Measurements from ENCODE around the gene GALNTL6. TPM values are rescaled to one million over a fixed set of nuclear protein-coding genes. Genes with fewer than 3 reads are reported as not detected.

The GALNTL6 gene
- total RNA-seq, 1 donor from 2014 or later: not detected

DNA sequence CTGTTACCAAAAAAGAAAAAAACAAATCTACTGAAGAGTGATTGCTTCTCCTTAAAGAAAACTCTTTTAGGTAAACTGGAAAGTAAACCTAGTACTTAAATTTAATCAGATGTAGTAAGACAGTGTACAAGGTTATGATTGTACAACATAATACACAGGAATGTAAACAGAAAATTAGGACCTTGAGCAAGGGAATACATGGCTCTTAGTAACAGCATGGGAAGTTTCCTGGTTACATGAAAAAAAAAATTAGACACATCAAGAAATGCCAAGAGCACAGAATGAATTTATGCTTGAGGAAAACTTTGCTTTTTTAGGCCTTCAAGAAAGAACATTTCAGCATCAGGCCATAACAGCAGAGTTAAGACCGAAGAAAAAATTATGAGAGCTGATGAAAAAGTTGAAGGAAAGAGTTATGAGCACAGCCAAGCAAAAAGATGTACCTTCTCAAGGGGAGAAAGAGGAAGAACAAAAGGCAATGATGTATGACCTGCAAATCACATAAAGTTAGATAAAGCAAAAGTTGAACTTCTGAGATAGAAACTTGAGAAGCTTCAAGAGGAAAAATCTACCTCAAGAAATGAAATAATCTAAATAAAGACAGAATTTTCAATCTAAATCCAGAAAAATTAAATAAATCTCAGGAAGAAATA is 311.6 kb downstream of the GALNTL6 start:
- TF ChIP-seq, protein P1, sequence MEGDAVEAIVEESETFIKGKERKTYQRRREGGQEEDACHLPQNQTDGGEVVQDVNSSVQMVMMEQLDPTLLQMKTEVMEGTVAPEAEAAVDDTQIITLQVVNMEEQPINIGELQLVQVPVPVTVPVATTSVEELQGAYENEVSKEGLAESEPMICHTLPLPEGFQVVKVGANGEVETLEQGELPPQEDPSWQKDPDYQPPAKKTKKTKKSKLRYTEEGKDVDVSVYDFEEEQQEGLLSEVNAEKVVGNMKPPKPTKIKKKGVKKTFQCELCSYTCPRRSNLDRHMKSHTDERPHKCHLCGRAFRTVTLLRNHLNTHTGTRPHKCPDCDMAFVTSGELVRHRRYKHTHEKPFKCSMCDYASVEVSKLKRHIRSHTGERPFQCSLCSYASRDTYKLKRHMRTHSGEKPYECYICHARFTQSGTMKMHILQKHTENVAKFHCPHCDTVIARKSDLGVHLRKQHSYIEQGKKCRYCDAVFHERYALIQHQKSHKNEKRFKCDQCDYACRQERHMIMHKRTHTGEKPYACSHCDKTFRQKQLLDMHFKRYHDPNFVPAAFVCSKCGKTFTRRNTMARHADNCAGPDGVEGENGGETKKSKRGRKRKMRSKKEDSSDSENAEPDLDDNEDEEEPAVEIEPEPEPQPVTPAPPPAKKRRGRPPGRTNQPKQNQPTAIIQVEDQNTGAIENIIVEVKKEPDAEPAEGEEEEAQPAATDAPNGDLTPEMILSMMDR (IDR thresholded peaks at IDR 0.05; ENCODE audit: borderline replicate concordance): no peak
- Histone ChIP-seq H3K27ac (replicated peaks) (no peak overlapping the region), H3K27me3 (ENCODE audit: low read depth) (no peaks in the 10 kb centered on the region), H3K4me1 (no peaks in the 10 kb centered on the region), H3K4me3 (no peak overlapping the region), H3K36me3 (no peaks in the 10 kb centered on the region), H3K9me3 (replicated peaks) (no peaks in the 10 kb centered on the region)
- intact Hi-C loops (cut with micrococcal nuclease): no loop called here
- DNase-seq: no peak

DNA sequence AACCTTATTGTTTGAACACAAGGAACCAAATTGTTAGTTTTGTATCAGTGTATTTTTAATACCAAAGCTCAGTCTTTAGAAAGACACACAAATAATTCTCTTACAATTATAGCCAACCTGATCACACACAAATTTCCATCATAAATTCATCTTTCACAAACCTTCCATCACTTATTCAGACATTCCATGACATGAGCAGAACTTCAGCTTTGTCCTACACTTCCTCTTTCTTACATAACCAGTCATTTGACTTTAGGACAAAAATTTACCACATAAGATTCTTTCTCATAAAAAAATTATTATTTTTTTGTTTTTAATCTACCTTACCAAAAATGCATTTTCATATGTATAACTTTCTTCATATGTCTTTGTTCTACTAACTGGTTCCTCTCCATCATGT is 312.2 kb downstream of the GALNTL6 start:
- Histone ChIP-seq H3K4me1 (no peaks in the 10 kb centered on the region), H3K9me3 (replicated peaks) (no peaks in the 10 kb centered on the region), H3K27me3 (ENCODE audit: low read depth) (no peaks in the 10 kb centered on the region), H3K4me3 (no peak overlapping the region), H3K27ac (replicated peaks) (no peak overlapping the region), H3K36me3 (no peaks in the 10 kb centered on the region)
- intact Hi-C loops (cut with micrococcal nuclease): no loop called here
- TF ChIP-seq, protein P1 (IDR thresholded peaks at IDR 0.05; ENCODE audit: borderline replicate concordance): no peak
- no peak for DNase-seq

DNA sequence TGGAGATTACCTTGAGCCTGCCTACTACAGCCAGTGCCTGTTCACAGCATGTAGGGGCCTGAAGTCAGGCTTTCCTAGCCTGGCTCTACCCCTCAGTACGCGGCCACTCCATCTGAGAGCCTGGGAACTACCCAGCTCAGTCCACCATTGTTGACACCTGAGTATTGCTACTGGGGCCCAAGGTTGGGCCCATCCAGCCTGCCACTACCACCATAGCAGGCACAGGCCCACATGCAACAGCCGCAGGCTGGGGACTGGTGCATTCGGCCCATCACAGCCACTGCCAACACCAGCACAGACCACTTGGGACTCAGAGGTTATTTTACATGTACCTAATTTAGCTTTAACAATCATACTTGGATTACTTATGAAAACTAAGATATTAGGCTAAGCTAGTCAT is 314.0 kb downstream of the GALNTL6 start:
- H3K27ac ChIP-seq (replicated peaks): no peak overlapping the region
- H3K4me3 ChIP-seq: no peak overlapping the region
- TF ChIP-seq, protein P1 (IDR thresholded peaks at IDR 0.05; ENCODE audit: borderline replicate concordance): no peak
- no peaks in the 10 kb centered on the region for H3K36me3 ChIP-seq
- no peaks in the 10 kb centered on the region for H3K4me1 ChIP-seq
- no peaks in the 10 kb centered on the region for H3K9me3 ChIP-seq (replicated peaks)
- no peaks in the 10 kb centered on the region for H3K27me3 ChIP-seq (ENCODE audit: low read depth)
- no peak for DNase-seq
- intact Hi-C loops (cut with micrococcal nuclease): no loop called here

DNA sequence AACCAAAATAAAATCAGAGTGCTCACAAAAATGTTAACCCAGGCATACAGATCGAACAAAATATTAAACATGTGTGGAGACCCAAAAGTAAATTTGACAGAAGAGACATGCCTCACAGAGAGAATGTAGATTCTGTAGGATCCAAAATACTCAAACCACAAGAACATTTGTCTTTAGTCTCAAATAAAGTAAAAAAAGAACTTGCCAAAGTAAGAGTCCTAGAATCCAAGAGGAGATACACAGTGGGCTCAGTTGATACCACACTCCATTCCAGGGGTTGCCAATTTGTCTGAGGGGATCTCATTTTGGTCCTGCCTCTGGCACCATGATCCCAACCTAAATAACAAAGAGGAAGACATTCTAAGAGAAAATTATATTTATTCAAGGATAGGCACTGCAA is 316.4 kb downstream of the GALNTL6 start:
- H3K9me3 ChIP-seq (replicated peaks): no peaks in the 10 kb centered on the region
- no peaks in the 10 kb centered on the region for H3K36me3 ChIP-seq
- no peak for DNase-seq
- intact Hi-C loops (cut with micrococcal nuclease): no loop called here
- H3K27me3 ChIP-seq (ENCODE audit: low read depth): no peaks in the 10 kb centered on the region
- no peaks in the 10 kb centered on the region for H3K4me1 ChIP-seq
- H3K27ac ChIP-seq (replicated peaks): no peak overlapping the region
- TF ChIP-seq, protein P1 (IDR thresholded peaks at IDR 0.05; ENCODE audit: borderline replicate concordance): no peak
- no peak overlapping the region for H3K4me3 ChIP-seq

DNA sequence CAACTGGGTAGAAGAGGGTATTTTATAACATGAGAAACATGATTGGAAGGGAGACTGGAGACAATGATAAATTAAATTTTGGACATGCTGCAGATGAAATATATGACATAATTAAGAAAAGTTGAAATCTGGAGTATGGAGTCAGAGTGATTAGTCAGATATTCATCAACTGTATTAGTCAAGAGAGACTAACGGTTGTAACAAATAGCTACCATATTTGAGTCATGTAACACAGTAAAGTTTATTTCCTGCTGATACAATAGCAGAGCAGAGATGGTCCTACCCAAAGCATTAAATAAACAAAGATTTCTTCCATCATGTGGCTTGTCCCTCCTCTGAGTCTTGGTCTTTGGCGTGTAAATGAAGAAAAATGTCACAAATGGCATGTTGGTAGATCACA is 321.3 kb downstream of the GALNTL6 start:
- H3K36me3 ChIP-seq: no peaks in the 10 kb centered on the region

More for the DNA sequence above, 321.3 kb downstream of the GALNTL6 start:
- H3K4me1 ChIP-seq: no peaks in the 10 kb centered on the region
- no peaks in the 10 kb centered on the region for H3K9me3 ChIP-seq (replicated peaks)
- no peaks in the 10 kb centered on the region for H3K27me3 ChIP-seq (ENCODE audit: low read depth)
- no peak for DNase-seq
- H3K27ac ChIP-seq (replicated peaks): no peak overlapping the region
- TF ChIP-seq, protein P1 (IDR thresholded peaks at IDR 0.05; ENCODE audit: borderline replicate concordance): no peak
- intact Hi-C loops (cut with micrococcal nuclease): no loop called here
- H3K4me3 ChIP-seq: no peak overlapping the region

All from left ventricle myocardium inferior (tissue), 1 donor.